Measurements from ENCODE around the gene TBX15.

GRCh38 chr1:118881751-118882150 is 106.4 kb downstream of the TBX15 start:
- no peak for TF ChIP-seq PATZ1 (CRISPR knock-in tag; IDR thresholded peaks at IDR 0.05; ENCODE audit: borderline replicate concordance)
- no peak for TF ChIP-seq TOX (CRISPR knock-in tag; IDR thresholded peaks at IDR 0.05; ENCODE audit: borderline replicate concordance)
